ENCODE data around the gene ABCA12.

ABCA12 gene

GRCh38 chr2:215136669-215137328 lies 1.6 kb downstream of the ABCA12 start:
- in situ Hi-C loops (cut with MboI; ENCODE audit: low pct_unique_long_range_greater_than_20kb, low sequenced_read_pairs, unreplicated experiment) = no loop called here
- DNase-seq (ENCODE audit: low spot score) = no peak
- no peak for TF ChIP-seq CTCF (IDR thresholded peaks at IDR 0.05; ENCODE audit: extremely low read depth, insufficient read depth, missing control alignments)

GRCh38 chr2:215120401-215120800 lies 18.0 kb downstream of the ABCA12 start:
- DNase-seq (ENCODE audit: low spot score) = no peak
- no peak for TF ChIP-seq CTCF (IDR thresholded peaks at IDR 0.05; ENCODE audit: extremely low read depth, insufficient read depth, missing control alignments)
- in situ Hi-C loops (cut with MboI; ENCODE audit: low pct_unique_long_range_greater_than_20kb, low sequenced_read_pairs, unreplicated experiment) = no loop called here

GRCh38 chr2:215119847-215120246 lies 18.6 kb downstream of the ABCA12 start:
- TF ChIP-seq CTCF (IDR thresholded peaks at IDR 0.05; ENCODE audit: extremely low read depth, insufficient read depth, missing control alignments) = no peak
- no peak for DNase-seq (ENCODE audit: low spot score)
- in situ Hi-C loops (cut with MboI; ENCODE audit: low pct_unique_long_range_greater_than_20kb, low sequenced_read_pairs, unreplicated experiment) = no loop called here

- TF ChIP-seq CTCF (IDR thresholded peaks at IDR 0.05; ENCODE audit: extremely low read depth, insufficient read depth, missing control alignments) = no peak
- in situ Hi-C loops (cut with MboI; ENCODE audit: low pct_unique_long_range_greater_than_20kb, low sequenced_read_pairs, unreplicated experiment) = no loop called here
- DNase-seq (ENCODE audit: low spot score) = no peak
These were observed 27.5 kb downstream of the ABCA12 start for GRCh38 chr2:215110918-215111317.

GRCh38 chr2:215107216-215108056 lies 31.0 kb downstream of the ABCA12 start:
- in situ Hi-C loops (cut with MboI; ENCODE audit: low pct_unique_long_range_greater_than_20kb, low sequenced_read_pairs, unreplicated experiment) = no loop called here
- no peak for DNase-seq (ENCODE audit: low spot score)
- TF ChIP-seq CTCF (IDR thresholded peaks at IDR 0.05; ENCODE audit: extremely low read depth, insufficient read depth, missing control alignments) = no peak

- DNase-seq (ENCODE audit: low spot score) = no peak
- TF ChIP-seq CTCF (IDR thresholded peaks at IDR 0.05; ENCODE audit: extremely low read depth, insufficient read depth, missing control alignments) = no peak
- in situ Hi-C loops (cut with MboI; ENCODE audit: low pct_unique_long_range_greater_than_20kb, low sequenced_read_pairs, unreplicated experiment) = no loop called here
These were observed 32.6 kb downstream of the ABCA12 start for GRCh38 chr2:215105607-215106354.

Data from GM13977 (cell line).